HEK293 (cell line): Measurements from ENCODE around the gene MT1B.

Experiments used
- CTCF ChIA-PET: fragments of 350-600 bp; formaldehyde crosslinking; extraction: SDS; loops from one replicate; lab custom pipeline; 2021; ENCODE audit warnings: antibody characterized with exemption; lab: Yijun Ruan, JAX
- POLR2A ChIA-PET: fragments of 300-600 bp; formaldehyde crosslinking; extraction: SDS; loops from one replicate; lab custom pipeline; 2020; ENCODE audit warnings: antibody characterized with exemption, inconsistent platforms; lab: Yijun Ruan, JAX
- H3K27ac ChIP-seq: fragments of 200-500 bp; sonication (Bioruptor generic); 2 replicates; pipeline ENCODE4 v1.5.1; 2014; ENCODE audit warnings: low read depth, low read length, control low read depth, inconsistent platforms; ENCODE audit errors: extremely low read depth
- H3K36me3 ChIP-seq, 2 experiments: fragments of 200-500 bp in 1 of 2; sonication (Bioruptor generic) in 1 of 2; 1 replicate in 1 of 2; 2 replicates in 1 of 2; pipeline ENCODE4 v1.5.1; 2014 to 2017; ENCODE audit warnings: inconsistent platforms in 2 of 2, low read length in 2 of 2; ENCODE audit not compliant: control insufficient read depth in 2 of 2, insufficient read depth in 1 of 2
- H3K4me1 ChIP-seq: fragments of 200-500 bp; sonication (Bioruptor generic); 2 replicates; pipeline ENCODE4 v1.5.1; 2014; ENCODE audit warnings: mild to moderate bottlenecking, low read length, inconsistent platforms; ENCODE audit not compliant: control insufficient read depth, insufficient read depth
- H3K4me3 ChIP-seq: 2 replicates; pipeline ENCODE4 v1.5.1; 2011; ENCODE audit warnings: low read depth, mild to moderate bottlenecking, control low read depth, low read length, moderate library complexity
- H3K9me3 ChIP-seq: fragments of 200-500 bp; sonication (Bioruptor generic); 2 replicates; pipeline ENCODE4 v1.5.1; 2014; ENCODE audit warnings: low read depth, low read length, inconsistent platforms; ENCODE audit not compliant: control insufficient read depth, insufficient read depth
- REST ChIP-seq: fragments of 450-650 bp; formaldehyde crosslinking; IDR thresholded peaks from 2 replicates; pipeline ENCODE4 v1.5.1; 2016; ENCODE audit warnings: missing biosample characterization, missing genetic modification characterization
- SP3 ChIP-seq: fragments of 450-650 bp; formaldehyde crosslinking; IDR thresholded peaks from 2 replicates; pipeline ENCODE4 v1.5.1; 2016; ENCODE audit warnings: missing biosample characterization, missing genetic modification characterization
- TCF7L2 ChIP-seq: IDR thresholded peaks from 2 replicates; pipeline ENCODE4 v1.6.1; 2011; ENCODE audit warnings: low read depth, mild to moderate bottlenecking, inconsistent platforms, low read length, moderate library complexity, borderline replicate concordance
- TSHZ1 ChIP-seq: fragments of 450-650 bp; formaldehyde crosslinking; IDR thresholded peaks from 2 replicates; pipeline ENCODE4 v1.5.1; 2016; ENCODE audit warnings: missing biosample characterization, missing genetic modification characterization, borderline replicate concordance
- ZBTB17 ChIP-seq: fragments of 450-650 bp; formaldehyde crosslinking; IDR thresholded peaks from 2 replicates; pipeline ENCODE4 v1.5.1; 2016; ENCODE audit warnings: missing biosample characterization, missing genetic modification characterization
- ZBTB20 ChIP-seq: fragments of 450-650 bp; formaldehyde crosslinking; IDR thresholded peaks from 2 replicates; pipeline ENCODE4 v1.5.1; 2016; ENCODE audit warnings: missing biosample characterization, missing genetic modification characterization
- ZBTB7A ChIP-seq: fragments of 450-650 bp; formaldehyde crosslinking; IDR thresholded peaks from 2 replicates; pipeline ENCODE4 v1.5.1; 2016; ENCODE audit warnings: low read depth, missing biosample characterization, missing genetic modification characterization
- ZBTB8A ChIP-seq: fragments of 450-650 bp; formaldehyde crosslinking; IDR thresholded peaks from 2 replicates; pipeline ENCODE4 v1.5.1; 2016; ENCODE audit warnings: missing biosample characterization, missing genetic modification characterization
- ZFHX2 ChIP-seq: fragments of 450-650 bp; formaldehyde crosslinking; conservative IDR thresholded peaks from 2 replicates; pipeline ENCODE4 v1.5.1; 2016; ENCODE audit warnings: missing biosample characterization, missing genetic modification characterization
- ZNF214 ChIP-seq: fragments of 450-650 bp; formaldehyde crosslinking; IDR thresholded peaks from 2 replicates; pipeline ENCODE4 v1.5.1; 2017; ENCODE audit warnings: missing biosample characterization, mild to moderate bottlenecking, missing genetic modification characterization, borderline replicate concordance
- ZNF23 ChIP-seq: fragments of 450-650 bp; formaldehyde crosslinking; IDR thresholded peaks from 2 replicates; pipeline ENCODE4 v1.5.1; 2016; ENCODE audit warnings: missing biosample characterization, missing genetic modification characterization, borderline replicate concordance
- ZNF24 ChIP-seq: fragments of 450-650 bp; formaldehyde crosslinking; IDR thresholded peaks from 2 replicates; pipeline ENCODE4 v1.5.1; 2016; ENCODE audit warnings: missing biosample characterization, missing genetic modification characterization
- ZNF280C ChIP-seq: fragments of 450-650 bp; formaldehyde crosslinking; IDR thresholded peaks from 2 replicates; pipeline ENCODE4 v1.5.1; 2016; ENCODE audit warnings: missing biosample characterization, missing genetic modification characterization
- ZNF280D ChIP-seq: fragments of 450-650 bp; formaldehyde crosslinking; IDR thresholded peaks from 2 replicates; pipeline ENCODE4 v1.5.1; 2016; ENCODE audit warnings: missing biosample characterization, missing genetic modification characterization
- ZNF302 ChIP-seq: fragments of 450-650 bp; formaldehyde crosslinking; IDR thresholded peaks from 2 replicates; pipeline ENCODE4 v1.5.1; 2016; ENCODE audit warnings: missing biosample characterization, missing genetic modification characterization, low read depth
- ZNF341 ChIP-seq: fragments of 450-650 bp; formaldehyde crosslinking; IDR thresholded peaks from 2 replicates; pipeline ENCODE4; 2016; ENCODE audit warnings: low read depth, missing biosample characterization, missing genetic modification characterization
- ZNF501 ChIP-seq: fragments of 450-650 bp; formaldehyde crosslinking; IDR thresholded peaks from 2 replicates; pipeline ENCODE4 v1.5.1; 2016; ENCODE audit warnings: missing biosample characterization, missing genetic modification characterization
- ZNF530 ChIP-seq: fragments of 450-650 bp; formaldehyde crosslinking; IDR thresholded peaks from 2 replicates; pipeline ENCODE4 v1.5.1; 2016; ENCODE audit warnings: low read depth, missing biosample characterization, missing genetic modification characterization
- ZNF654 ChIP-seq: fragments of 450-650 bp; formaldehyde crosslinking; IDR thresholded peaks from 2 replicates; pipeline ENCODE4 v1.5.1; 2016; ENCODE audit warnings: low read depth, missing biosample characterization, missing genetic modification characterization
- ZNF664 ChIP-seq: fragments of 450-650 bp; formaldehyde crosslinking; IDR thresholded peaks from 2 replicates; pipeline ENCODE4 v1.5.1; 2016; ENCODE audit warnings: missing biosample characterization, missing genetic modification characterization
- ZNF747 ChIP-seq: fragments of 450-650 bp; formaldehyde crosslinking; IDR thresholded peaks from 2 replicates; pipeline ENCODE4 v1.5.1; 2016; ENCODE audit warnings: missing biosample characterization, missing genetic modification characterization
- ZXDB ChIP-seq: fragments of 450-650 bp; formaldehyde crosslinking; IDR thresholded peaks from 2 replicates; pipeline ENCODE4 v1.5.1; 2016; ENCODE audit warnings: missing biosample characterization, missing genetic modification characterization

Gene MT1B

GRCh38 chr16:56608043-56608875, 43.4 kb upstream of the MT1B start, which contains the start of gene MT2A (continued):
- no peak for TF ChIP-seq TSHZ1 (tag by site-specific recombination)

GRCh38 chr16:56608876-56609462, 42.7 kb upstream of the MT1B start:
- Histone ChIP-seq H3K4me1 (peaks cover 3% of the 10 kb centered on the region; the same call in 1 of the 2 replicates), H3K27ac (peak overlapping the region; percentile 10; the same call in 1 of the 2 replicates), H3K9me3 (no peaks in the 10 kb centered on the region), H3K4me3 (peak overlapping the region; percentile 51), H3K36me3 (no peaks in the 10 kb centered on the region)
- ChIA-PET CTCF (interaction anchor here (0.6 to 1.3 kb wide), 3 partner anchors 32 to 321 kb away, joined by 3 to 10 read pairs (median 4); no protein-coding TSS in a partner anchor), POLR2A (interaction anchor here (0.7 to 1.5 kb wide), 10 partner anchors 9 to 158 kb away, joined by 3 to 13 read pairs (median 4); partner anchors contain the start of genes MT1E, MT1F, MT1X and NUDT21)
- TF ChIP-seq ZNF214 (tag by site-specific recombination): no peak
- TF ChIP-seq ZNF302: no peak
- no peak for TF ChIP-seq ZNF654
- peak; percentile 98 for TF ChIP-seq ZBTB20 (tag by site-specific recombination)
- no peak for TF ChIP-seq ZNF280C (tag by site-specific recombination)
- TF ChIP-seq SP3 (tag by site-specific recombination): no peak
- no peak for TF ChIP-seq ZNF664 (tag by site-specific recombination)
- TF ChIP-seq ZNF24: no peak
- no peak for TF ChIP-seq ZNF530 (tag by site-specific recombination)
- no peak for TF ChIP-seq ZFHX2 (tag by site-specific recombination)
- no peak for TF ChIP-seq ZNF280D
- TF ChIP-seq ZNF341 (tag by site-specific recombination): no peak
- no peak for TF ChIP-seq TCF7L2
- no peak for TF ChIP-seq ZNF501 (tag by site-specific recombination)
- TF ChIP-seq ZBTB8A (tag by site-specific recombination): peak; percentile 12; the same call in 1 of the 2 replicates
- TF ChIP-seq ZXDB: 0 out of 2 replicates have a peak, but pooled peaks have one; percentile 3
- TF ChIP-seq REST (tag by site-specific recombination): no peak
- peak; percentile 54; the same call in 1 of the 2 replicates for TF ChIP-seq ZBTB17 (tag by site-specific recombination)
- no peak for TF ChIP-seq ZBTB7A (tag by site-specific recombination)
- no peak for TF ChIP-seq ZNF23
- no peak for TF ChIP-seq ZNF747
